GM11168 (cell line): ENCODE data around the gene ATP1A1.

ENCODE experiments used
- in situ Hi-C: fragments of 300-500 bp; cut with MboI; formaldehyde crosslinking; loops from one replicate; pipeline ENCODE4 v1.12.0; 2022; ENCODE audit warnings: low sequenced_read_pairs; ENCODE audit not compliant: unreplicated experiment

The ATP1A1 gene

DNA sequence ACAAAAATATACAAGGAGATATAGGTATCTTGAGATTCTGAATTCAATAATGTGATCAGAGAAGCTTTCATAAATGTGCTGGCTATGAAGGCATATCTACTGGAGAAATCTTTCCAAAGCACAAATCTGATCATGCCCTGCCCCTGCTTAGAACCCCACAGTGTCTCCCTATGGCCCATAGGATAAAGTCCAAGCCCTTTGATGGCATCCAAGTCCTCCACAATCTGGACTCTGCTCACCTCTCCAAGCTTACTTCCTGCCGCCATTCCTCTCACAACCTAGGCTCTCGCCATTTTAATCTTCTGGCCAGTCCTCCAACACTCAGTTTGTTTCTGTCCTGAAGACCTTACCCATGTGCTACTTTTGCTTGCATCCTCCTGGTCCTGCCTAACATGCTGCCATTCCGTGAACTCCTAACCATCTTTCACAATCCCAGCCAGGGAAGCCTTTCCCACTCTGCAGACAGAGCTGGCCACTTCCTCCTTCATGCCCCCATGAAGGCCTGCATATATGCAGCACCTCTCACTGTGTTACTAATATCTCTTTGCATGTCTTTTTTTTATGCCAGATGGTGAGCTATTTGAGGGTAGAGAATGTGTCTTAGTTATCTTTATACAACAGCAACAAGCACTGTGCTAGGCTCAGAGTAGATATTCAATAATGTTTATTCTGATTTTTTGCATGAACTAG, 5.6 kb upstream of the ATP1A1 start:
- in situ Hi-C loops: no loop called here

DNA sequence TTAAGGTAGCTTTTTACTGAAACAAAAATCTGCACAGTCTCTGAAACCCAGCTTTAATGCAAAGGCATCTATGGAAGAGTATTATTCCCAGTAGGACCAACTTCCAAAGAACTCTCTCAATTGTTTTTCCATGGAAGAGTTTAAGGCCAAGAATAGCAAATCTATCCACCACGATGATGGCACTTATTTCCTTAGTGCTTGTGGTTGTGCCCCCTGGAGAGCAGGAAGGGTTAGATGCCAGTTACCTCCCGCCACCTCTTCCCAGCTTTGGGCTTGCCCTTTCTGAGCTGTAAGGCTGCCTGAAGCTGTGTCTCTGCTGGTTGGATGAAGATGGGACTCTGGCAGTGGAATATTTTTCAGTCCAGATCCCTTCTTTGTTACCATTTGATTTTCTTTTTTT, 4.8 kb upstream of the ATP1A1 start:
- in situ Hi-C loops: no loop called here

DNA sequence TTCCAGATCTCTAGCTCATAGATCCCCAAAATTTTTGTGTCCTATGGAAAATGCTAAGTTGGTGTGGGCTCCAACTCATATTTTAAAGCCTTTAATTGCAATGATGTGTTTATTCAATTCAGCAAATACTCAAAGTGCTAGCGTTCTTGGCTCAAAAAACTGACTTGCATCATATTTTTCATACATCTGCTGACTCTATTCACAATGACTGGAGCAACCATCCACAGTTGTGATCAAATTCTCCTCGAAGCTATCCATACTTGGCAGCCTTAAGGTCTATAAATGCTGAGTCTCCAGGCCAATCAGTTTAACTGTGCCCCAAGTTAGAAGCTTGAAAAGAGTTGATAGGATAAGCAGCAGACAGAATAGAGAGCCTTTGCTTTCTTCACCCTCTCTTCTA, 2.9 kb upstream of the ATP1A1 start:
- in situ Hi-C loops: loop anchor here (10.0 kb wide), 1 partner anchor 115 kb away; no protein-coding TSS in a partner anchor

DNA sequence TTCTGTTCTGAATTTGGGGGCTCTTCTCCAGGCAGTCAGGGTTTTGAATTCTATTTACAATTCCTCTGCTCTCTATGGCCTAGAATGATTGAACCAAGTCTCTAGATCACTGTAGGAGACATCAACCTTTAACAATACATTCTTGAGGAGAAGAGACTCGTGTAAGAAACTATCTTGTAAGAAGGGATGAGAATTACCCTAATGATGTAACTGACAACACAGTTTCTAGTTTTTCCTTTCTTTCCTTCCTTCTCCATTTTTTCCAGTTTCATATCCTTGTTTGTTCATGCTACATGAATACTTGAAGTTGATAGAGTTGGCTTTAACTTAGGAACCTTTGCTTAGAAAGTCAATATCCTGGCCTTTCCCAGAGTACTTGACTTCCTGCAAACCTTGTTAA, 1.3 kb upstream of the ATP1A1 start:
- in situ Hi-C loops: loop anchor here (10.0 kb wide), 1 partner anchor 117 kb away; no protein-coding TSS in a partner anchor

DNA sequence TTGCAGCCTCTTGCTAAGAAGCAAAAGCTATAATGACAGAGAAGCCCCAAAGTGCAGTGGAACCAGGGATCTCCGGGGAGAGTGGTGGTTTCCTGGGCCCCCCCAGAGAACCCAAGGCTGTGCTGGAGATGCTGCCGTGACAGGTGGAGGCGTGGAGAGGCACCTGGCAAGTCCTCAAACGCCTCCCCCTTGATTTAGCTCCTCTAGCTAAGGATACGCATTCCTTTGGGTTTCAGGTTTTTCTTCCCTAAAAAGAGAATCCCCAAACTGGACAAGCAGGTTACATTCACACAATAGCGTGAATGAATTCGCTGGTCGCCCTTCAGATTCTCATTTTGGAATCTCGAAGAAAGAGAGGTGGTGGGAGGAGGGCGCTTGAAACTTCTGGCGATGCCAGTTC, 853 bp upstream of the ATP1A1 start:
- in situ Hi-C loops: loop anchor here (10.0 kb wide), 1 partner anchor 117 kb away; no protein-coding TSS in a partner anchor

DNA sequence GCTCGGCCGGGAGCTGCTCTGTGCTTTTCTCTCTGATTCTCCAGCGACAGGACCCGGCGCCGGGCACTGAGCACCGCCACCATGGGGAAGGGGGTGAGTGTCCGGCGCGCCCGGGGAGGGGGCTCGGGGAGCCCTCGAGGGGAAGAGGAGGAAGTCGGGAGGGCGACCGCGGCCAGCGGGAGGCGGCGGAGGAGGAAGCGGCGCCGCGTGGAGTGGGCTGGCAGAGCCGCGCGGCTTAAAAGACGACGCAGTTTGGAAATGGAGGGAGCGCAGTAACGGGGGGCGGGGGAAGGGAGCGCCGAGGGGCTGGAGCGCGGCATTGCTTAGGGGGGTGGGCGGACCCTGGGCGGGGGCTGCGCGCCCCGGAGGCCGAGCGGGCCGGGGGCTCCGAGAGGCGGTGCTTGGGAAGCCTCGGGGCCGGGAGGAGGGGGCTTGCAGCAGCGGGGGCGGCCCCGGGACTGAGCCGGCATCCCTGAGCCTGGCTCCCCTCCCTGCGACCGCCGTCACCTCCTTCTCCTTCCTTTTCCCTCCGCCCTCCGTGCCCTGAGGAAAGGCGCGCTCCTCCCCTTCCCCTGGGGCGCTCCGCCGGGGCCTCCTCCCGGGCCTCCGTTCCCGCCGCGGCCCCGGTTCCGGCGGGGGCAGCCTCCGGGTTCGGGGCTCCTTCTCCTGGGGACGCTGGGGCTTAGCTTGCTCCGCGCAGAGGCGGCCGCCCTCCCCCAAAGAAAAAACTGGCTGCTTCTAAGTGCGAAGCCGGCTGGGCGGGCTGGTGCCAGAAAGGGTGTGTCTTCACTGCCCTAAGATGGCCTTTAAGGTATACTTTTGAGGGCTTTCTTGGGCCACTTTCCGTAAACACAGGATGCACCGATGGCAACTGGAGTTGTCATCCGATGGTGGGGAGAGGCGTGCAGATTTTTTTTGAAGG, 648 bp downstream of the ATP1A1 start:
- in situ Hi-C loops: loop anchor here (10.0 kb wide), 1 partner anchor 119 kb away; no protein-coding TSS in a partner anchor

DNA sequence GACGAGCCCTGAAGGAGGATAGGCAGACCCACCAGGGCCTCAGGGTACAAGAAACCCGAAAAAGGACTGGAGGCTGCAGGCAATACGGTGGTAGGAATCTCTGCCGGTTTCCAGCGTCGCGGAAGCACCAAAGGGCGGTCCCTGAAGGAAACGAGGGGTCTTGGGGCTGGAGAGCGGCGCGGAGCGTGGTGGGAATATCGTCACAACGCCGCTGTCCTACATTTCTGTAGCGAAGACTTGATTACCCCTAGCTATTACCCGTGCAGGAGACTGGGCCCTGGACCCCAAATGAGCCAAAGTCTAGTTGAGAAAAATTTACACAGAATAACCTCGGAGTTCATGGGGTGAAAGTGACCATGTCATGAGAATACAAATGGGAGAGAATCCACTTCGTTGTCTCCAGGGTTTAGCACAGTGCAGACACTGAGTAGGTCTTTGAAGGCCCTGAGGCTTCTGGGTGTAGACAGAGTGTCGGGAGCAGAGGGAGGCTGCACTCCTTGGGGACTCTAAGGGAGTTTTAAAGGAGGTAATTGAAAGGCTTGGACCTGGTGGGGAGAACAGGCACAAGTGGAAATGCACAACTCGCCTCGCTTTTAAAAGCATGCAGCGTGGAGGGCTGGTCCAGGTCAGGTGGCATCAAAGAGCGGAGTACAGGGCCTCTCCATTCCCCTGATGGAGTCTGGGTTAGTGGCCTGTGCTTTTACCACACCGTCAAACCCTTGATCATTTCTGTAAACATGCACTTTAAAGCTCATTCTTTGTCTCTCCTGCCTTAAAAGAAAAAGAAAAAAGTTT, 1.5 kb downstream of the ATP1A1 start:
- in situ Hi-C loops: loop anchor here (10.0 to 25.0 kb wide), 2 partner anchors 120 to 1662 kb away; partner anchors contain the start of gene NRAS

DNA sequence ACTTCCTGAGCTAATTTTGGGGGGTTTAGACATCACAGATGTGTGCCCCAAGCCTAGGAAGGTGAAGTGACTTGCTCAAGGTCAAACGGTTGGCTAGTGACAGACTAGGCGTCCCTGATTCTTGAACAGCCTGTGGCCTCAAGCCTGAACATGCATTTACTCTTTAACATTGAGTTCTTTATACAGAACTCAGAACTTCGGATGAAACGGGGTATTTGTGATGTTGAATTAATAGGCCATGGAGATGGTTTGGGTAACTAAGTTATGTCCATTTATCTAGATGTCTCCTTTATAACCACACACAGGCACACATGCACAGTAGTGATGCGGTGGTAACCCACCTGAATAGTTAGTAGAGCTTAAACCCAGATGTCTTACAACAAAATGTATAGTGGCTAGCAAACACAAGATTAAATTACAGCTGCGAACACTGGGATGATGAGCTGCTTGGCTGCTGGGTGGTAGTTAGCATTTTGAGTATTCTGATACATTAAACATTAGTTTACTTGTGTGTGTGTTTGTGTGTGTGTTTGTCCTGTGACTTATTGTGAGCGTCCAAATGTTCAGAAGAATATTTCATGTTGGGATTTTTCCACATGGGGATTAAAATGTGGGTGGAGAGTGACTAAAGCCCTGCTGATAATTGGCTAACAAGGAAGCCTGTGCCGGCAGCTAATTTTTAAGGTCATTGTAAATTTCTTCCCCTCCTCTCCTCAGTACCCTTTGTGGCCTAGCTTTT, 2.3 kb downstream of the ATP1A1 start:
- in situ Hi-C loops: loop anchor here (10.0 to 25.0 kb wide), 2 partner anchors 121 to 1663 kb away; partner anchors contain the start of gene NRAS

DNA sequence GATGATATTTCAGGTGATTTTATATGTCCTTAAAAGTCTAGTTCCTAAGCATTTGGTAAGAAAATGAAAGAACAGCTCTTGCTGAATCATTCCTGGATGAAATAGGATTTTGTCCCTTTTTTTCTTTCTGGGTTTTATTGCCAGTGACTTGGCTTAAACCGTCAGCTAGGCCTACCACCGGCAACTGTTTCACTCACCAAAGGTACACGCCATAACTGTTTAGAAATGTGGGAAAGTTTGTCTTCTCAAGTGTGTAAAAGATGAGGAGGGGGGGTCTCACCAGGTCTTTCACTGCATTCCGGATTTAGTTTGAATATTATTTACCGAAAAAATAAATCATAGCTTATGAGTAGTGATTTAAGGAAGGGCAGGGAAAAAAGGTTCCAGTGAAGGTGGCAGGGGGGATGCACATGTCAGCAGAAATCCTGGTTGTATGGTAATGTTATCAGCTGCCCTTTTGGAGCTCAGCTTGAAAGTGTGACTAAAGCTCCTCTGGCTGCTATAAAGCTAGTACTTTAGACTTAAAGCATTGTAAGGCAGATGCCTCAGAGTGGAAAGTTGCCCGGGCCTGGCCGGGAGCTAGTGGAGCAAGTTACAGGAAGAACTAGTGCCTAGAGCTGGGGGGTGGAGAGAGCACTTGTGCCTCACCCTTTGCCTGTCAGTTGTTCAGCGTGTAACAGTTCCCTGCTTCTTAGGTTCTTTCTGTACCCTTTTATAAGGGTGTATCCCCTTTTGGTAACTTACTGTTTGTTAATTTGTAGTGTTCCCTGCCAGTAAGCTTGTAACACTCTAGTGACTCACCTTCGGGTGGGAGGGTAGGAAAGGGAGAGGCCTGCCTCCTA, 3.1 kb downstream of the ATP1A1 start:
- in situ Hi-C loops: loop anchor here (10.0 to 25.0 kb wide), 2 partner anchors 121 to 1664 kb away; partner anchors contain the start of gene NRAS

DNA sequence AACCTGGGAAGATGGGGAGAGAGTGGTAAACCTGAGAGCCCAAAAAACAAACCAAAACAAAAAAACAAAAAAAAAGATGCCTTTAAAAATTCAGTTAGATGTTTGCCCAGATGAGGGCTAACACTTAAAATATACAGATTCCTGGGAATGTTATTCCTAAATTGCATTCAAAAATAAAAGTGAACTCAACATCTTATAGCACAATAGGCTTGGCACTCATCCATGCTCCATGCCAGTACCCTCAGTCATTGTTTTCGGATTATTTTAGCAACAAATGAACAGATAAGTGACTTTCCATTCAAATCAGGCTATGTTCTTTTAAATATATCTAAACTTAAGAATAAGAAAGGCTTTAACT, 3.7 kb downstream of the ATP1A1 start:
- in situ Hi-C loops: loop anchor here (10.0 to 25.0 kb wide), 2 partner anchors 122 to 1664 kb away; partner anchors contain the start of gene NRAS

DNA sequence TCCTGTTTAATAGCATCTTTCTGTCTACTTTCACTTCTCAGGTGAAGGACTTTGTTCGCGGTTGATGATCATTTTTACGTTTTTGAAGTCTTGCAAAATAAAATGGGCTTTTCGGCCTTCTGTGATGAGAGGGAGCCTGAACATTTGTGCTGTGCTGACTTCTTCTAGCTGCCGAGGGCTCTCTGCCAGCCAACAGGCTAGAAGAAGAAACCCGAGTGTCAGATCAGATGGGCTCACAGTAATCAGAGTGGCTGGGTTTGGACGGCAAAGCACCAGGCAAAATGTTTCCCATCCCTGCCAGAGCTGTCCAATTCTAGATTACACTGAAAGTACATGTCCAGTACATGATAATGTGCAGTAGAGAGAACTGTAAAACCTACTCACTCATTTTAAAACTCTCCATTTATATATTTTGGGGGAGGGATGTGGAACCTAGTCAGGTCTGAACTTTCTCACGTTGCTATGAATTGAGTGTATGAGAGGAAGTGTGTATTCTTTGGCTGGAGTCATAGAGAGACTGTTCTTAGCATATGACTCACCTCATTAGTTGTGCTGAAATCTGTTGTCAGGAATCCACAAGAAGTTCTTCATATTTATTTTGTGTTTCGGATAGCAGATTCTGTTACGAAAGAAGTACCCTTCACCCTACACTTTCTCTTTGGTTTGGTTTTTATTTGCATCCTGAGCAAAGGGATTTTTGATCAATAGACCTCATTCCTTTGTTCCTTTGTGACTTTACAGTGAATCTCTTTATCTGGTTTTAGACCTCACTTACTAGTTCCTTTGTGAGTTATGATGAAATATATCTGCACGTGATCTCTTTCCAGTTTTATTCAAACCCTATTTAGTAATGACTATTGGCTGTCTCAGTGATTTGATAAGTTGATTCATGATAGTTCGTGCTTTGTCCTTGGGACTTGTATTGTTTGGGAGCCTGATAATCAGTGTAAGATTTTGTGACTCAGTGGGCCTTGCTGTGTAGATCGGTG, 4.8 kb downstream of the ATP1A1 start:
- in situ Hi-C loops: loop anchor here (10.0 to 25.0 kb wide), 2 partner anchors 123 to 1666 kb away; partner anchors contain the start of gene NRAS

DNA sequence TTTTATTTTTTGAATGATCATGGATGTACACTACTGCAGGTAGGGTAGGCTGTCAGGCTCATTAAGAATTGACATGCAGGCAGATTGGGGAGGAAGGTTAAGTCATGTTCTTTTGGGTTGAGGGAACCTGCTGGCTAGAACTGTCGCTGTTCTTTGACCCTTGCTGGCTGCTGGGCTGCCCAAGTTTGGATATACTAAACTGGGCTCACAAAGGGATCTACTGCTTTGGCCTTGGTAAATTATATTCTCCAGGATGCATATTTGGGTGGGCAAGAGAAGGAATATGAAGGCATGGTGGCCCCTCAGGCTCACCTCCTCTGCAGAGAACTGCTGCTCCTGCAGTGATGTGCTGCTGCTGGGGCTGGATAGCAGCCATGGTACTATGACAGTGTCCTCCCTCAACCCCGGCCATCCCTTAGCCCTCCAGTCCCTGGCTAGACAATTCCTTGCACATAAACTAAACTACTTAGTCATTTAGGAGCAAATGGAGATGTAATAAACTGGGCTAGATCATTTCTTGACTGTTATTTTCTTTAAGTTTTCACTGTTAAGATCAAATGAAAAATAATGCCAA, 6.1 kb downstream of the ATP1A1 start:
- in situ Hi-C loops: loop anchor here (10.0 to 25.0 kb wide), 2 partner anchors 124 to 1667 kb away; partner anchors contain the start of gene NRAS

DNA sequence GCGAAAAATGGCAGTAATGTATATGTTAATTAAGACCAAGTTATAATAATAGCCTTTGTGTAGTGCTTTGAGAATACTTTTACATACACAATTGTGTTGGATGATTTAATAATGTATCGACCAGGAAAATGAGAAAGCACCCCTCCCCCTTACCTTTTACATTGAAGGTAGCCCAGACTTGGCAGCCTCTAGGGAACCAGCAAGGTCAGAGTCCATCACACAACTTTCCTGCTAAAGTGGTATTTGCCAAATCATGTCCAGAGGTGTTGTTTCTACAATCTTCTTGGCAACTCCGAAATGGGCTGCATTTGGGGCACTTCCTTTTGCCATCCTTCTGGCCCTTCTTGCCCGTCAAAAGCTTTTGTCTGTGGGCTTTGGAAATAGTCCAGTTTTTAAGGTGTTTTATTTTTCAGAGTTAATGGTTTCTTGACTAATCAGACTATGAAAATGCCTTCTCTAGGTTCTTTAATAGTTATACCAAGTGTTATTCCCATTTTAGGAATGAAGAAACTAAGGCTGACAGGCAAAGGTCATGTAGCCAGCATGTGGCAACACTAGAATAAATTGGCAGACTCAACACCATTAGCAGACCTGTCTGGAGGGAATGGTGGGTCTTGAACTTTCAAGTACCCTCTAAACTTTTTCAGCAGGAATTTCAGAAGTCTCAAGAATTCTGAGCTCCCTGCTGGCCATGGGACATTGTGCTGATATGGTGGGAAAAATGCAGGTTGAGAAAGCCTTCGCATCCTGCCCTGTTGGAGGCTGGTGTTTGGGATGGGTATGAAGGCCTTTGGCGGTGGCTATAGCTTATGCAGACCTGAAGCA, 6.8 kb downstream of the ATP1A1 start:
- in situ Hi-C loops: loop anchor here (10.0 to 25.0 kb wide), 2 partner anchors 125 to 1668 kb away; partner anchors contain the start of gene NRAS

DNA sequence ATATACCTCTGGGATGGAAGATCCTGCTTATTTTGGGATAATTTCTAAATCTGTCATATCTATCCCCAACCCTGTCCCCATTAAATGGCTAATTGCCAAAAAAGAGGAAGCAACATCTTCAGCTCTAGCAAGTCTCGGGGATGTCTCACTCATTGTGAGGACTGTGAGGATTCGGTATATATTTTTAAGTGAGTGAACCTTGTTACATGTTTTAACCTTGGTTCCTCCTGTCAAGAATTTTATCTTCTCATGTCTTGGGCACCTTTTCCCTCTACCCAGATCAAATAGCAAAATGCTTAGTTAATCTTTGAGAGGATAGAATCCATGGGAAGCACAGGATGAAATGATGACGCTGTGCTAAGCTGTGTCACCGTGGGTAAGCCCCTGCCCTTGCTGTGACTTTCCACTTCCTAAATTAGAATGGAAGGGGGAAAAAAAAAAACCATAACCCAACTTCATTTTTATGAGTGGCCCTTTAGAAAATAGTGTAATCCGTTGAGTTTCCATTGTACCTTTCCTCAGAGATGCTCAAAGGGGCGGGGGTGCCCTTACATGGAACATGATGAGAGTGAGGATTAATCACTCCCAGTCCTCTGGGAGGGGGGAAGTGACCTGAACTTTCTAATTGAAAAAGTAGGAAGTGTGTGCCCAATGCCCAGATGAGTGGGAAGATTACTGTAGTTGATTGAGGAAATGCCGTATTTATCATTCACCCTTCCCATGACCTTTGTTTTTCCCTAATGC, 7.6 kb downstream of the ATP1A1 start:
- in situ Hi-C loops: loop anchor here (25.0 kb wide), 1 partner anchor 1668 kb away; the partner anchor contains the start of gene NRAS

DNA sequence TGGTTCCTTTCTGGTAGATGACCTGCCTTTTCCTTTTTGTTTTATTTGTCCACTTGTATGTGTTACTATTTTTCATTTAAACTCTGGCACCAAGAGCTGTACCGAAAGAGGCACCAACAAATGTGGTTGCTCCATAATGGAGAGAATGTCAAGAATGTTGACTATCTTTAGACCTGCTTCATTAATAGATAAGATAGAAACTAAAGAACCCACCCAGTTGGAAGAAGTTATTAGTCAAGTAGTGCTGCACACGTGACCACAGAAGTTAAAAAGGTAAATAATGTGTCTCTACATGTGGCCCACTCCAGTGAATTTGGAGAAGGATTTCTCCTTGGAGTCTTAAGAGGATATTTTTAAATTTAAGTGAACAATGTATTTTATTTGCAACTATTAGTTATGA, 9.3 kb downstream of the ATP1A1 start:
- in situ Hi-C loops: loop anchor here (25.0 kb wide), 1 partner anchor 1670 kb away; the partner anchor contains the start of gene NRAS
